ENCODE measurements around the gene CEP135. TPM values are rescaled to one million over a fixed set of nuclear protein-coding genes. Genes with fewer than 3 reads are reported as not detected.

CEP135 gene
- total RNA-seq, 1 experiment from 2014 or later: 10.9 TPM

DNA sequence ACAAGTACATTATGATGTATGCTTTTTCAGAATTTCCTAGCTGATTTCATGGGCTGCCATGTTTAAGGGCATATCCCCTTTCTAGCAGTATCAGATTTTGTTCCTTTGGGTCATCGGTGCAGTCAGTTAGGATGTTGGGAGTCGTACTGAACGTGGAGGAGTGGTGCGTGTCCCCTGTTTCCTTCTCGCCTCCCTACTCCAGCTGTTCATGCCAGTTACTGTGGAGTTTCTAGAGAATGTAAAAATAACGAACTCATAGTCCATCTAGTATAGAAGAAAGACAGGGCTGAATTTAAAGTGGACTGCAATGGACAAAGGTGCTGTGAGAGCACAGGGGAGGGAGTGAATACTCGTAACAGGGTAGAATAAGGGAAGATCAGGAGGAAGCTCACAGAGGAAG is 111.3 kb downstream of the CEP135 start:
- Histone ChIP-seq H2AFZ (ENCODE audit: low read depth, low read length, poor library complexity, severe bottlenecking) (no peak overlapping the region), H3K9me3 (ENCODE audit: control insufficient read depth in 1 of 2, insufficient read depth in 1 of 2, low read depth in 1 of 2, low read length in 2 of 2) (no peaks in the 10 kb centered on the region), H4K20me1 (ENCODE audit: insufficient read depth) (no peaks in the 10 kb centered on the region), H3K4me1 (ENCODE audit: control insufficient read depth in 1 of 2, insufficient read depth in 2 of 2, low read length in 2 of 2) (no peaks in the 10 kb centered on the region), H3K36me3 (ENCODE audit: control insufficient read depth in 1 of 2, insufficient read depth in 2 of 2, low read length in 2 of 2) (no peaks in the 10 kb centered on the region), H3K9me2 (ENCODE audit: insufficient read depth) (no peaks in the 10 kb centered on the region), H3K27ac (ENCODE audit: low read depth, low read length) (no peak overlapping the region), H3K27me3 (ENCODE audit: insufficient read depth, low read length) (no peaks in the 10 kb centered on the region), H3K9ac (ENCODE audit: low read length) (no peak overlapping the region), H3K4me2 (ENCODE audit: low read length) (no peak overlapping the region), H3K4me3 (replicated peaks in 1 of 2; ENCODE audit: low read depth in 1 of 2, low read length in 2 of 2) (no peak overlapping the region), H3K79me2 (ENCODE audit: insufficient read depth, low read length) (peaks cover 5% of the 10 kb centered on the region; the same call in 1 of the 2 replicates)
- ATAC-seq (no peak), DNase-seq (ENCODE audit: low read depth, low spot score) (no peak)
- ChIA-PET POLR2A (no interaction called here), CTCF (no interaction called here), RAD21 (ENCODE audit: low non-redundant PET in 1 of 2, low total read pairs in 2 of 2, uncharacterized antibody in 2 of 2, unreplicated experiment in 2 of 2) (no interaction called here)
- TF ChIP-seq JUND (IDR thresholded peaks at IDR 0.05): no peak
- no peak for TF ChIP-seq POLR2AphosphoS5 (IDR thresholded peaks at IDR 0.05; ENCODE audit: low read depth, low read length)
- no peak for TF ChIP-seq FOSL1 (IDR thresholded peaks at IDR 0.05; ENCODE audit: low read depth)
- no peak for TF ChIP-seq CBX3 (IDR thresholded peaks at IDR 0.05; ENCODE audit: low read depth)
- TF ChIP-seq EZH2 (IDR thresholded peaks at IDR 0.05): no peak
- no peak for TF ChIP-seq ZNF274 (IDR thresholded peaks at IDR 0.05; ENCODE audit: low read depth, low read length)
- no TSS peak for BruUV-seq (replicated peaks)
- intact Hi-C loops (cut with micrococcal nuclease): no loop called here

DNA sequence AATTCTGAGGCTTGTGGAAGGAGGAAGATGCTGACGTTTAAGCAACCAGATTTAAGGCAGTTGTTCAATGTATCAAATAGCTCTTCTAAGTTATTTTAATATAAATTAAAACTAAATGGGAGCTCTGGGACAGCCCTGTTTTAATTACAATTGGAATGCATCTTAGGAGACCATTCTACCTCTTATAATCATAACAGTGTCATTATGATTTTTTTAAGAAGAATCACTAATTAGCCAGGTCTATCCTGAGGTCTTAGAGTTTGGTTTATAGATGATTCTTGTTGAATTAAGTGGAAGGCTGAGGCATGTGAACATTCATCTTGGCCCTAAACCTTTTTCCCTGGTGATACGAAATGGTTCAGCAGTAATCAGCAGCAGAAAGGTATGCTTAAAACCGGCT is 113.4 kb downstream of the CEP135 start:
- ChIA-PET CTCF (no interaction called here), POLR2A (no interaction called here), RAD21 (ENCODE audit: low non-redundant PET in 1 of 2, low total read pairs in 2 of 2, uncharacterized antibody in 2 of 2, unreplicated experiment in 2 of 2) (no interaction called here)
- H3K4me1 ChIP-seq (ENCODE audit: control insufficient read depth in 1 of 2, insufficient read depth in 2 of 2, low read length in 2 of 2): no peaks in the 10 kb centered on the region
- H2AFZ ChIP-seq (ENCODE audit: low read depth, low read length, poor library complexity, severe bottlenecking): no peak overlapping the region
- no peak overlapping the region for H3K27ac ChIP-seq (ENCODE audit: low read depth, low read length)
- no peak for DNase-seq (ENCODE audit: low read depth, low spot score)
- H3K36me3 ChIP-seq (ENCODE audit: control insufficient read depth in 1 of 2, insufficient read depth in 2 of 2, low read length in 2 of 2): no peaks in the 10 kb centered on the region
- no peak overlapping the region for H3K4me3 ChIP-seq (replicated peaks in 1 of 2; ENCODE audit: low read depth in 1 of 2, low read length in 2 of 2)
- H3K9me2 ChIP-seq (ENCODE audit: insufficient read depth): no peaks in the 10 kb centered on the region
- no peak for ATAC-seq
- no TSS peak for BruUV-seq (replicated peaks)
- TF ChIP-seq SIN3A (IDR thresholded peaks at IDR 0.05; ENCODE audit: low read depth) (no peak), CBX3 (IDR thresholded peaks at IDR 0.05; ENCODE audit: low read depth) (no peak), ZNF274 (IDR thresholded peaks at IDR 0.05; ENCODE audit: low read depth, low read length) (no peak), EZH2phosphoT487 (IDR thresholded peaks at IDR 0.05; ENCODE audit: borderline replicate concordance) (no peak), EGR1 (IDR thresholded peaks at IDR 0.05; ENCODE audit: low read depth) (no peak), POLR2A (IDR thresholded peaks at IDR 0.05; ENCODE audit: borderline replicate concordance, extremely low read depth, insufficient read depth, insufficient read length) (no peak), SRF (IDR thresholded peaks at IDR 0.05; ENCODE audit: low read depth) (no peak), ELF1 (IDR thresholded peaks at IDR 0.05; ENCODE audit: borderline replicate concordance, low read depth) (no peak)
- TF ChIP-seq, protein P1, sequence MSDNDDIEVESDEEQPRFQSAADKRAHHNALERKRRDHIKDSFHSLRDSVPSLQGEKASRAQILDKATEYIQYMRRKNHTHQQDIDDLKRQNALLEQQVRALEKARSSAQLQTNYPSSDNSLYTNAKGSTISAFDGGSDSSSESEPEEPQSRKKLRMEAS (IDR thresholded peaks at IDR 0.05): no peak
- H3K9ac ChIP-seq (ENCODE audit: low read length): no peak overlapping the region
- no peaks in the 10 kb centered on the region for H4K20me1 ChIP-seq (ENCODE audit: insufficient read depth)
- no peak overlapping the region for H3K4me2 ChIP-seq (ENCODE audit: low read length)
- no peaks in the 10 kb centered on the region for H3K27me3 ChIP-seq (ENCODE audit: insufficient read depth, low read length)
- peaks cover 1% of the 10 kb centered on the region; the same call in 1 of the 2 replicates for H3K79me2 ChIP-seq (ENCODE audit: insufficient read depth, low read length)
- no peaks in the 10 kb centered on the region for H3K9me3 ChIP-seq (ENCODE audit: control insufficient read depth in 1 of 2, insufficient read depth in 1 of 2, low read depth in 1 of 2, low read length in 2 of 2)
- intact Hi-C loops (cut with micrococcal nuclease): no loop called here
